GM18498 (cell line): ENCODE data around the gene FAM174B.

ENCODE experiments used
- ATAC-seq: cut with Tn5 transposase; IDR thresholded peaks from one replicate; pipeline ENCODE4 v1.9.1; 2021; ENCODE audit warnings: mild to moderate bottlenecking, moderate library complexity; ENCODE audit not compliant: unreplicated experiment

FAM174B gene

DNA sequence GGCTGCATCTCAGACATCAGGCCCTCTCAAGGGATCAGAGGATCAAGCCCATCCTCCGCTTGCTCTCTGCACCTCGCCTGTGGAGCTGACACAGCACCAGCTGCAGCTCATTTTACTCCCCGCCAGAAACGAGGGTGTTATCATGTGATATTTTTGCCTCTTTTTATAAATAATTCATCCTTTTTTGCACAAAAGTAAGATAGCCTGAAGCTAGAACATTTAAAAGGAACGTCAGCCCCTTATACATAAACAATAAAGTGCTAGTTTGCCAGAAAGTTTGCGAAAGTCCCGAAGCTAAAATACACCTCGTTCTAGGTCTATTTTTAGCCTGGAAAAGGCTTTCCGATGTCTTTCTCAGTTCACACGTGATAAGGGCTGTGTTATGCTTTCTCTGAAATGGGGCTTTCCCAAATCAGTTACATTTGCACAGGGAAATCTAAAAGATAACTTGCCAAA, 9.6 kb upstream of the FAM174B start:
- no peak for ATAC-seq

DNA sequence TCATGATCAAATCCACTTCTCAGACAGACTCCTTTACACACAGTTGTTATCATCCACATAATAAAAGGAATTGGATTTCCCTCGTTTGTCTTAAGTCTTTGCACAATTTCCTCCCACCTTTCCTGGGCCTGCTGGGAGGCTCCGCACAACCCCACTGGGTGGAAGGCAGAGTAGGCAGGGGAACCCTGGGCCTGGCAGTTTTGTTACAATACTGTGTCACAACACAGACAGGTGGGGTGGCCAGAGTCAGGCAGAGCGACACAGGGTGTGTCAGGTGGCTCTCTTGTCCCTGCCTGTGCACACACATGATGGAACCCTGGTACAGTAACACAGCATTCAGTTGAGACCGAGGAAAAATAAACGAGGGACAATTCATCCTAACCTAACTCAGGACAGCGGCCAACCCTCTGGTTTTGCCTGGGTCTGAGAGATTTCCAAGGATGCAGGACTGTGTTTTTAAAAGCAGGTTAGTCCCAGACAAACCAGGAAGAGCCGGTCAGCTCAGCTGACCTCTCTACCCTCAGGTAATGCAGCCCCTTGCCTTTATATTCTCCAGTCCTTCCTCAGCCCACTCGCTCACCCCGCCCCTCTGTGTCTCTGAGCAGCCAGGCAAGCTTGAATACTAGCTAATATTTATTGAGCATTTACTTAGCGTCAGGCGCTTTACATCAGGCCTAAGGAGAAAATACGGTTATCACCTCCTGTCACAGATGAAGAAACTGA, 8.8 kb upstream of the FAM174B start:
- ATAC-seq = no peak

DNA sequence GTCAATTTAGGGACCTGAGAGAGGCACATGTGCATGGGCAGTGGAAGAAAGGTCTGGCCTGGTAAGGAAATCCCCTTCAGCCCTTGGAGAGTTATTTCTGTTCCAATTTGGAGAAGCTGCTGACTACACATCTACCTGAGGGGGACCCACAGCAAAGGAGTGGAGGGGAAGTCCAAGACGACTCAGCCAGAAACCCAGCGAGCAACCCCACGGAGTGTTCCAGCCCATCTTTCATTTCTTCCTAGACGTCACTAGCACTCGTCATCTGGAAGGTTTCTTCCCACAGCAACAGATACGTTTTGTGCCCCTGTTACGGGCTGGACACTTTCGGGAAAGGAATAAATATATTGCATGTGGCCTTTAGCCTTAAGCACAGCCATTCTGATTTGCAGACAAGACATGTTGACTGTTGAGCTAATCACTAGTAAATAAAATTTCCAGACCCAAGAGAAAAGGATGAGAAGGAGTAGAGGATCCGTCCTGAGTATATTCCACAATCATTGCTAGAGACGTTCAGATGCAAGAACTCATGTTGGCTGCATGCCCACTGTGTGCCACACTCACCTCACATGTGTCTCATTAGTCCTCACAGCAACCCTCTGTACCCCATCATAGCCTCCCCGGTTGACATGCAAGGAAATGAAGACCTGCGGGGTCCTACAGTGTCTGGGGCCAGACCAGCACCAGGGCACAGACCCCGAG, 7.8 kb upstream of the FAM174B start:
- peak; percentile 70 for ATAC-seq

DNA sequence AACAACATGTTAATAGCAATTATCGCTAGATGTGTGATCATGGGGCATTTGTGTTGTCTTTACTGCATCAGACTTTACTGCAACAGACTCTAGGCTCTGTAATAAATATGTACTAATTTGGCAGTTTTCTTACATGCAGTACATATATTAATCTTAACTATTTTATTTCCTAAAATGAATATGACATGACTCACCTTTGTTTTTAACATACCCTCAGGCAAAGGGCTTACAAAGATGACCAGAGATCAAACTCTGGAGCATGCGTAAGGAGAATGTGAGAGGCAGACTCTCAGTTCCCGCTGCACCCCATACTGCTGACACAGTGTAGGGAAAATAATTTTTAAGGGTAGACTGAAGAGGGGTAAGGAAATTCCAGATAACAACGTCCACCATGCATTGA, 7.2 kb upstream of the FAM174B start:
- peak; percentile 20 for ATAC-seq

DNA sequence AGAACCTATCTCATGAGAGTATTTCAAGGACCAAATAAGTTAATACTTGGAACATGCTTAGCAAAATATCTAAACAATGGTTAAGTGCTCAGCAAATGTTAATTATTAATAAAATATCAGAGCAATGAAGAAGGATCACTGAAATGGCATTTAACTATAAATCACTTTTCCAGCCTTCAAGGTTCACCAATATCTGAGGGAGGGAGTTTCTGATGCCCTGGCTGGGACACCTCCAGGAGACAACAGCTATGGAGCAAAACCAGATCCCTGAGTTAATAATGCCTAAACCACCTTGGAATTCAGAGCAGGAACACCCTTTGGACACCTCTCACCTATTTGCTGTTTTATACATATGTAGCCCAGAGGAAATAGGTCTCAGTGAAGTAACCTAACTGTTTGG, 6.4 kb upstream of the FAM174B start:
- ATAC-seq = no peak

DNA sequence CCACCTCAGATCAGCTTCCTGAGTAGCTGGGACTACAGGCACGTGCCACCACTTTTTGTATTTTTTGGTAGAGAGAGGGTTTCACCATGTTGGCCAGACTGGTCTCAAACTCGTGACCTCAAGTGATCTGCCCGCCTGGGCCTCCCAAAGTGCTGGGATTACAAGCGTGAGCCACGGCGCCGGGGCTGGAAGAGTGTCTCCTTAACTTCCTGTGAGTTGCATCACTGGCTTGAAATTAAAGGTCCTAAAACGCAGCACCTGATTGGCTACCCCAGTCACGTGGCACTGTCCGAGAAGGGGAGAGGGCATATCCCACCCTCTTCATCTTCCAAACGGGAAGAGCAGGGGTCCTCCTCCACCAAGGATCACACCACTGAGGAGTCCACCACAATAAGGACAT, 5.5 kb upstream of the FAM174B start:
- no peak for ATAC-seq

DNA sequence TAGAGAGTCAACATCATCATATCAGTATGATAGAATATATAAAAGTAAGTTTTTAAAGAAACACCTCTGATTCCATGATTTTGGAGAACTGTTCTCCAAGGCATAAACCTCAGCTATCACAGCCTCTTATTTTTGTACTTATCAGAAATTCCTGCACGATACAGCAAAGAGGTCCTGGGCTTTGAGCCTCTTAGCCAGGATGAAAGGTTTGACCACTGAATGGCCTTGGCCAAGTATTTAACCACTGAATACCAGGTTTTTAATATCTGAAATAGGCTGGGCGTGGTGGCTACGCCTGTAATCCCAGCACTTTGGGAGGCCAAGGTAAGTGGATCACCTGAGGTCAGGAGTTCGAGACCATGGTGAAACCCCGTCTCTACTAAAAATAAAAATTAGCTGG, 1.9 kb upstream of the FAM174B start:
- ATAC-seq = no peak

DNA sequence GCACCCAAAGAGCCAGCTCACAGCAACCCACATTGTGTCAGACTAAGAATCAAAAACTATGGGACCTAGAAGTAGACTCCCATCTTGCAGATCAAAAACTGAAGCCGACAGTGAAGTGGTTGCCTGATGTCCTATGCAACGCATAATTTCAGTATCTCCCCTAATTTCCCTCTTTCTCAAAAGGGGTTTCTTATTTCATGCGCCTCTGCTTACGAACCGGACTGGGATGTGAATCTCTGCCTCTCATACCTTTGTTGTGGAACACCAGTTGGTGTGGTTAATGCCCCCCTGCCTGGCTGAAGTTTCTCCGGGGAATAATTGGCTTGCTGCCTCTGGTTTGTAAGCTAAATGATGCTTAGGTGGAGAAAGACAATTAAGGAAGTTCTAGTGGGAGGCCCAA, 514 bp upstream of the FAM174B start:
- no peak for ATAC-seq

DNA sequence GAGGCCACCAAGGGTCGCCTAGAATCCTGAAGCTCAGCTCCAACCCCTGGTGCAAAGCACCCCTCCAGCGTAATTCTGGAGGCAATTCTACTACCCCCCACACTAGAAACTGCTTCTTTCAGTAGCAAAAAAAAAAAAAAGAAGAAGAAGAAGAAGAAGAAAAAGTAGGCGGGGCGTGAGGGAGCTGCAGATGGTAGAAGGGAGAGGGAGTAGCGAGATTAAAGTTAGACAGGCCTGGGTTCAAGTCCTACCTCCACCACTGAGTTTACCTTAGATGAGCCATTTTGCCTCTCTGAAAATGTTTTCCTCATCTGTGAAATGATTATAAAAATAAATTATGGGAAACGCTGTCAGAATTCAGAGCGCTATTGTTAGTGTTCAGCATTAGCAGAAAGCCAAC, 913 bp downstream of the FAM174B start:
- ATAC-seq = no peak

DNA sequence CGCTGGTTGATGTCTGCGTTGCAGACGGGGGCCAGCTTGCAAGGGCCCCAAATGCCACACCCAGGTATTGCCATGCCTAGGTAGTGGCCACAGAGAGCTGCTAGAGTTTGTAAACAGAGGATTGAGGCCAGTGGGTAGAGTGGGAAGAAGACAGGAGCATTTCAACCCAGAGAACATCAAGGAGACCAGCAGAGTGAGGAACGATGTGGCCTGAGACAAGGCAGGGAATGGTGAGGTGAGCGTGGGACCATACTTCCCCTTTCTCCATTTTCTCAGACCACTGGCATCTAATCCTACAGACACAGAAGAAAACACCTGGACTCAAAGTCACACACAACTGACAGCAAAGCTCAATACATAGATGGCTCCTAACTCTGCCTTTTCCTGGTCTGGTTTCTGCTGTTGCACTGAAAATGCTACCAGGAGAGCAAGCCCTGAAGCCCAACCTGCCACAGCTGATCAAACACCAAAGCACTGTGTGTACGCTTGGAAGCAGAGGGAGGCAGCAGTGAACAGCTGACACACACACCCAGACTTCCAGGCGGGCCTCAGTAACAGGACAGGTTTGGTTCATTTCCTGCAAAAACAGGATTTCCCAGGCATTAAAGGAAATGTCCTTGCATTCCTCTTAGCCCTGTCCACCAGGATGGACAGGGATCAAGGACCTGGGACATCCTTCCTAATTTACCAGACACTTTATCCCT, 1.6 kb downstream of the FAM174B start:
- no peak for ATAC-seq

DNA sequence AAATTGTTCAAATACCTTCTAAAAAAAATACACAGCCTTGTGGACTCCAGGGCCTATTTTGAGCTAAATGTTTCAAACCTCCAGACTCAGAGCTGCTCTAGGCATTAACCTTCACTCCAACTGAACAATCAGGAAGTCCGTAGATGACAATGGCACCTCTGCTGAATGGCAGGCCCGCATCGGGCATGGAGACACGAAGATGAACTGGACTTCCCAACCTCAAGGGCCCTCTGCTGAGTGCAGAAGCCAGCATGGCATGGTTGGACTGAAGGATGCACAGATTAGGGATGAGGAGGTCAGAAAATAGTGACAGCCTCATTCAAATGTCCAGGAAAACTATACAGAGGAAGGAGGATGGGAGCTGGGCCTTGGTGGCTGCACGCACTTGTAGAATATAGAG, 2.2 kb downstream of the FAM174B start:
- ATAC-seq = no peak

DNA sequence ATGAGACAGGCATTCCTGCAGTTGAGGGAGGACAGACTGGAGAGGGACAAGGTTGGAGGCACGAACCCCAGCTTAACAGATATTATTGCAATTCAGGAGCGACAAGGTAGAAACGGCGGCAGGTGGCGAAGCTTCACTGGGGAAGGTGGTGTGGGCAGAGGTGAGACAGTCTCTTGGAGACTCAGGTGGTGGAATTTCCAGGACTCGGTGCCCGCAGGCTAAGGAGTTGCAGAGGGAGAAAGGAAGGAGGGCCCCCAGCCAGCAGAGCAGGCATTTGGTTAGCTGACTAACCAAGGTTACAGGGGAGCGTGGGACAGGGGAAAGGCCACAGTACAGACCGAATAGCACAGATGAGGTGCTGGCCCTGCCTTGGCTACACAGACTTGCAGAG, 3.0 kb downstream of the FAM174B start:
- ATAC-seq = no peak

DNA sequence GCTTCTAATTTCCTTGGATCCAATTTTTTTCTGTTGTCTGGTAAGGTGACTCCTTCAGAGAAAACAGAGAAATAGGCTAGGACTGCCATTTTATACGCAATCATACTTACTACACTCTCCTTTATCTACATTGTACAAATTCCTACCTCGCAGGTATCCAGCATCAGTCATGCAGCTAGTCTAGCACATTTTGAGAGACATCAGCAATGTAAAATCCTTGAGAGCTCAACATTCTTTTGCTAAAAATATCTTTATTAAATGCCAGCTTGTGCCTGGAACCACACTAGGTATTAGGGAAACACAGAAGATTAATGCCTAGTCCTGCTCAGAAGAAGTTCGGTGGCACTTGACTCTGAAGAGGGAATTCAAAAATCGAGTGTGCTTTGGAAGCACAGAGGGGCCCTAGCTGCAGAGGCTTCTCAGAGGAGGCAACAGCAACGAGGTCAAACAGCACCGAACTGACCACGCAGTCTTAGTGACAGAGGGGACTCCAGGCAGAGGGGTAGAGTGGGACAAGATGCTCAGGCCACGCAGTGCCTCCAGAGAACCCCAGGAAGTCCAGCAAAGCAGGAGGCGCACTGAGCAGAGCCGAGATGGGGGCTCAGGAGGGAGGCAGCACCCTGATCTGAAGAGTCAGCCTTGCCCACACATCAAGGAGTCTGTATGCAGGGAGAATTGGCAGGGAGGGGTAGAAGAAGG, 3.5 kb downstream of the FAM174B start:
- no peak for ATAC-seq

DNA sequence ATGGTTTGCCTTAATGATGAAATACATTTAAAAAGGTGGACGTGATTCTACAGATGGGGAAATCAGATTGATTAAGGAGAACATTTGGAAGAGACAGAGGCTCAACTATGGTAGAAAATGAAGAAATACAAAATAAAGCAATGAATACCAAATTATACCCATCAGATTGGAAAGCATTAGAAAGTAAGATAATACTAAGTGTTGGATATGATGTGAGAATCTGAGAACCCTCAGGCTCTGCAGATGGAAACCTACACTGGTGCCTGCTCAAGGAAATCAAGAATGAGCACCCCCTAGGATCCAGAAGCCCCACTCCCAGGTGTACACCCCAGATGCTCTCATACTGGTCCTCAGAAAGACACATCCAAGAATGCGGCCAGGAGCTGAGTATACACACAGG, 4.6 kb downstream of the FAM174B start:
- ATAC-seq = no peak

DNA sequence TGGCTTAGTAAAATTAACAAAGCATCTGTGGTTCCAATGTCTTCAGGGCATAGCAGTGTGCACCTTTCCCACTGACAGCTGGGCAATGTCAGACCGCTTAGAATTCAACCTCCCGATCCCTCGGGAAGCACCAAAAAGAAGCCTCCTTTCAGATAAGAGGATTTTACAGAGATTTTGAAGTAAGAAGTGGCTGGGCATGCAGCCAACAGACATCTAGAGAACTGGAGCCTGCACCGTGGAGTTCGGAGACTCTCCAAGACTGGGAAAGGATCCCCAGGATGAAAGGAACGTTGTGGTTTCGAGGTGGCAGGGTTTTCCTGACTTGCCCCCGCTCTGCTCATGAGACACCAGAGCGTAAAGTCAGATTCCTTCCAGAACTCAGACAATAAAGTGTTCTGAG, 5.3 kb downstream of the FAM174B start:
- no peak for ATAC-seq

DNA sequence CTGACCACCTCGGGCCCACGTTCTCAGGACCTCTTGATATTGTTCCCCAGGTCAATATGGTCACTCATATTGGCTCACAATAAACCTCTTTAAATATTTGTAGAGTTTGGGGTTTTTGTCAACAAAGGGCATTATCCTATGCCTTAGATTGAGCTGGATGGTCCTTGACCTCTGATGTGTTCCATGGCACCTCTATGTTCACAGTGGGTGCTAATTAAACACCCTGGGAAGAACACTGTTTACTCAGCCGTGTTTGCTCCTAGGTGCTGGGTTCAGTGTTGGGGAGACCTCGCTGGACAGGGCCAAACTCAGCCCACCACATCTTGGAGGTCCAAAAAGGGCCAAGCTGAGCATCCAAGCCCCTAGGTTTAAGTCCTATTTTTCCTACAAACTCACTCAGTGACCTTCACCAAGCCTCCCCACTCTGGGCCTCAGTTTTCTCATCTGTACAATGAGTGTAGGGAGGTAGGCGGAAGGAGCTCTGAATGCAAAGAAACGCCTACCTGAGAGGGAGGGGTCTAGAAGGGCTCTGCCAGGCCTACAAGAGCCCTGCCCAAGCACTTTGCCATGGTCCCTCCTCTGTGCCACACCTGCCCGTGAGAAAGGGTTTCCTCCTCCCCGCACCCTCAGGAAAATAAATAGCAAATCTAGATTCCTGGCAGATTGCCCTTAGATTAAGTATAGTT, 7.2 kb downstream of the FAM174B start:
- ATAC-seq = no peak

DNA sequence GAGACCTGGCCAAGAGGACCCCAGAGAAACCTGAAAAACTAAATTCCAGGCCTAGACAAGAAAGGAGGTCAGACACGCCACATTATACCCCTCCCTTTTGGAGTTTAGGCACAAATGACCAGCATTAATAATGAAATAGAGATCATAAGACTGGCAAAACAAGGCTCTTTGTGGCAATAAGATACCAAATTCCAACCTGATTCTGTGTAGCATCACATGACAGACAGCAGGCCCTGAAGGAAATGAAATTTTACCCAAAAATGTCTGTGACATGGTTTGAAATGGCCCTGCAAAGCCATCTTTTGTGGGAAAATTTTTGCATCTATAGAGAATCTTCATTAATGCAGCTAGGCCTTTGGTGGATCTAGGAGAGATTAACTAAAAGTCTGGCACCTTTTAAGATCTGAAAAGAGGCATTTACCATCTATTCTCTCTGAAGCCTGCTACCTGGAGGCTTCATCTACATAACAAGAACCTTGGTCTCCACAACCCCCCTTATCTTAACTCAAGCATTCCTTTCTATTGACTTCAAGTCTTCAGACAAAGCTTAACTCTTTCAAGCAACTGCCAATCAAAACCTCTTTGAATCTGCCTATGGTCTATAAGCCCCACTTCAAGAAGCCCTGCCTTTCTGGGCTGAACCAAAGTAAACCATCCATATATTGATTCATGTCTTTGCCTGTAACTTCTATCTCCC, 8.0 kb downstream of the FAM174B start:
- no peak for ATAC-seq

DNA sequence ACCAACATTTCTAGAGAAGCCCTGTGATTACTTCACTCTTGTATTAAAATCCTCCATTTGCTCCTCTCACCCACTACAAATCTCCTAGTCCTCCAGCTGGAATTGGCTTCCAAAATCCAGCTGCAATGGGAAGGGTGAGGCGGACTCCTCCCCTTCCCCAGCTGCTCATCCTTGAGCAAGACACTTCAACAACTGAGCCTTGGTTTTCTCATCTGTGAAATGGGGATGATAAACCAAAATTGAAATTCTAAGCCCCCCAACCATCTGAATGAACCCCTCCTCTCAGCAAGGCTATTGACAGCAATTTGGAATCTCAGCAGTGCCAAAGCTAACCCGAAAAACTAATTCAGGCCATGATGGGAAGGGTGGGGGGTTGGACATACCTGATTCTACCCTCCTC, 9.4 kb downstream of the FAM174B start:
- no peak for ATAC-seq

DNA sequence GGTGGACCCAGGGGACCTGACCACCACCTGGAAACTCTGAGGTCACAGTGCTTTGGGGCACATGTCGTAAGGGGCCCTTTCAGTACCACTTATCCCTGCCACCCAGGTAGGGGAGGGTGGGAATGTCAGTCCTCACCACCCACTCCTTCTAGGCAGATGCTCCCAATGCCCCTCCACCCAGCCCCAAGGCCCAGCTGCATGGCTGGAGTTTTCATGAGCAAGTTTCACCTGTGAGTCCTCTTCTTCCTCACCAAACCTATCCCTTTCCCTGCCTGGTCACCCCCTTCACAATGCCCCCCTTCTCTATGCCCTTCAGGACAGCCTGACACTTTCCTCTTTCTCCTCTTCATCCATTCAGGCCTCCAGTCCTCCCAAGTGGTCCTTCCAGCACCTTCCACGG, 9.8 kb downstream of the FAM174B start:
- no peak for ATAC-seq

DNA sequence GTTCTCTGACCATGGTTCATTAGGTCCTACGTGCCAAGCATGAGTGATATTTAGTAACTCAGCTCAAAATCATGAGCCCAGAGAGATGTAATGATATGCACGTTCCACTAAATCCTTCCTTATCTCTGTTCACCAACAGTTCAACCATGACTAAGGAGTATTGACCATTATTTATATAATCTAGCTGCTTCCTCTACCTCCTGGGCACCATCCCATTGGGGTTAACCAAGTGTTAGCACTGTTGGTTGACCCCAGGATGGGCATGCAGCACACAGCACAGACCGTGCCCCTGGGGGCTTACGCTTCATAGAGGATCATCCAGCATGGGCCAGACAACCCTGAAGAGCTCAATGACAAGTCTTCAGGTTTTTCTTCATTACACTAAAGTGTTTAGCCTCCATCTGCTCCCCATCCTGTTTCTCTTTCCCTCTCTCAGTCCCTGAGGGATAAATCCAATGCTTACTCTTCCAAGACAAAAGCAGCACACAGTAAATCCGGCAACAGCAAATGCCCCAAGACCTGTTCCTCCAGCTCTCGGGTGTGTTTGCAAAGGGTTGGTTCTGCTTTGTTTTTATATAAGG, 10.4 kb downstream of the FAM174B start:
- ATAC-seq = no peak
